AG10803 (cell line): ENCODE results near the gene IPO7.

Experiments
- DNase-seq: peaks from one replicate; pipeline ENCODE4 v3.0.0; 2010; ENCODE audit warnings: low read depth
- H3K4me3 ChIP-seq: 2 replicates; pipeline ENCODE4 v1.5.1; 2011; ENCODE audit warnings: mild to moderate bottlenecking, low read length, control low read depth
- CTCF ChIP-seq: conservative IDR thresholded peaks from 2 replicates; pipeline ENCODE4 v1.5.1; 2011; ENCODE audit warnings: mild to moderate bottlenecking, low read length, control low read depth, inconsistent platforms

The IPO7 gene

GRCh38 chr11:9460322-9461062 lies 76.0 kb downstream of the IPO7 start, which contains the start of gene ZNF143:
ZNF143 (plus strand) TSS chr11:9461012; CDS start chr11:9471309, 10,297 bp downstream.
- peak within 1 kb of the TSS; percentile 99 for H3K4me3 ChIP-seq
- no peak for TF ChIP-seq CTCF
- peak; percentile 100 for DNase-seq

DNA sequence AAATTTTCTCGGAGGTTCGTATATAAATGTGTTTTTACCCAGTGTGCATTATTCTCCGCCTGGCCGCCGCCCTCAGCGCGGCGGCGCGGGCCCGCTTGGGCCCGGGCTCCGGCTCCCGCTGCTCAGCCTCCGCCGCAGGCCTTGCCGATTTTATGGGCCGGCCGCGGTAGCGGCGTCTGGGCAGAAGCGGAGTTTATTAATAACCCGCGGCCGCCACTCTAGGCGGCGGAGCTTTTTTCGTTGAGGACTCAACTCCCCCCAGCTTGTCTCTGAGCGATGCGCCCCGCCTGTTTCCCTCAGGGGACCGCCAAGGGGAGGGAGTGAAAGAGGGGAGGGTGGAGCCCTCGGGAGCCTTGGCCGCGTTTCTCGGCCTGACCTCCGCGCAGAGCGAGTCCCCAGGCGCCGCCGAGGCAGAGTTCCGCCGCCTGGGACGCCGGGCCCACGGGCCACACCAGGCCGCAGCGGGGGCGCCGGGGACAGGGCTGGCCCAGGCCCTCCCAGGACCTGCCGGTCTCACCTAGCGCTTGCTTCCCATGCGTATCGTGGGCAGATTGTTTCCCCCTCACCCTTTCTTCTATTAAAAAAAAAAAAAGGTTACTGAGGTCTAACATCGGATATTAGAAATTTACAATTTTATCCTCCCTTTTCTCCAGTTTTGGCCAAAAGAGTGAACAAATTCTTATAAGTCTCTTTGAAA lies 76.8 kb downstream of the IPO7 start:
- TF ChIP-seq CTCF, result no peak
- peak; percentile 95 for DNase-seq
- peak overlapping the region; percentile 69 for H3K4me3 ChIP-seq

GRCh38 chr11:9461760-9462134 lies 77.3 kb downstream of the IPO7 start:
- DNase-seq, result peak; percentile 25
- H3K4me3 ChIP-seq, result peak overlapping the region; percentile 69
- TF ChIP-seq CTCF, result no peak

DNA sequence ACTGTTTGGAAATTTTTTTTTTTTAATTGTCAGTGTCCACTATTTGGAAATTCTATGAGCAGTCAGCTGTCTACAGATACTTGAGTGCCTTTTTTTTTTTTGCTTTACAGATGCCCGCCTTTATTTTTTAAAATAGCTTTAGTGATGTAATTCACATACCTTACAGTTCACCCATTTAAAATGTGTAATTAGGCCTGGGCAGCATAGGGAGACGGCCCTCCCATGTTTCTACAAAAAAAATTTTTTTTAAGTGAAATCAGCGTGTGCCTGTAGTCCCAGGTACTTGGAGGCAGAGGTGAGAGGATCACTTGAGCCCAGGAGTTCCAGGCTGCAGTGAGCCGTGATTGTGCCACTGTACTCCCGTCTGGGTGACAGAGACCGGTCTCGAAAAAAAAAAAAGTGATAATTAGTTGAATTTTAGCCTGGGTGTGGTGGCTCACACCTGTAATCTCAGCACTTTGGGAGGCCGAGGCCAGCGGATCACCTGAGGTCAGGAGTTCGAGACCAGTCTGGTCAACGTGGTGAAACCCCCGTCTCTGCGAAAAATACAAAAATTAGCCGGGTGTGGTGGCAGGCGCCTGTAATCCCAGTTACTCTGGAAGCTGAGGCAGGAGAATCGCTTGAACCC lies 77.8 kb downstream of the IPO7 start:
- peak; percentile 47 for DNase-seq
- TF ChIP-seq CTCF, result no peak
- peak overlapping the region; percentile 69 for H3K4me3 ChIP-seq

DNA sequence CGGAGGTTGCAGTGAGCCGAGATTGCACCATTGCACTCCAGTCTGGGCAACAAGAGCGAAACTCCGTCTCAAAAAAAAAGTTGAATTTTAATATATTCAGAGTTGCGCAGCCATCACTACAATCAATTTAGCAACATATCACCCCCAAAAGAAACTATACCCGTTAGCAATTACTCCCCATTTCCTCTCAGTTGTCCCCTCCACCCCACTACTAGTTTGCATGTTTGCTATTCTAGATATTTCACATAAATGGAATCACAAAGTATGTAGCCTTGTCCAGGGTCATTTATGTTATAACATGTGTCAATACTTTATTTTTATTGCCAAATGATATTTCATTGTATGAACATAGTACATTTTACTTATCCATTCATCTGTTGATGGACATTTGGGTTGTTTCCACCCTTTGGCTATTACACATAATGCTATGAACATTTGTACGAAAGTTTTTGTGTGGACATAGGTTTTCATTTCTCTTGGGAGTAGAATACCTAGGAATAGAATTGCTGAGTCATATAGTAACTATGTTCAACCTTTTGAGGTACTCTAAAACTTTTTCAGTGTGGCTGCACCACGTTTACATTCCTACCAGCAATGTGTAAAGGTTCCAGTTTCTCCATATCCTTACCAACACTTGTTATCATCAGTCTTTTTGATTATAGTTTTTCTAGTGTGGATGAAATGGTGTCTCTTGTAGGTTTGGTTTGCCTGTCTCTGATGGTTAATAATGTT lies 78.5 kb downstream of the IPO7 start:
- TF ChIP-seq CTCF, result no peak
- H3K4me3 ChIP-seq, result no peak overlapping the region
- no peak for DNase-seq

GRCh38 chr11:9470765-9471164 lies 86.3 kb downstream of the IPO7 start:
- no peak for TF ChIP-seq CTCF
- no peak overlapping the region for H3K4me3 ChIP-seq
- DNase-seq, result no peak
